Liver (tissue), 9 donors: ENCODE measurements around the gene CBX4. TPM values are rescaled to one million over a fixed set of nuclear protein-coding genes. Genes with fewer than 3 reads are reported as not detected.

Experiments
- DNase-seq: peaks from one replicate; pipeline ENCODE4 v3.0.0-alpha.2; 2017; ENCODE audit warnings: low spot score
- H3K27ac ChIP-seq, 2 donors: one replicate each; pipeline ENCODE4 v1.7.0; 2013; ENCODE audit warnings: inconsistent platforms in 2 of 2, low read length in 2 of 2, control low read depth in 1 of 2, low read depth in 1 of 2, mild to moderate bottlenecking in 1 of 2
- H3K27me3 ChIP-seq, 4 donors: one replicate each; pipeline versions ENCODE4 v1.6.1 to v1.7.0; 2013; ENCODE audit warnings: low read length in 3 of 4, inconsistent platforms in 1 of 4, mild to moderate bottlenecking in 1 of 4, moderate library complexity in 1 of 4; ENCODE audit not compliant: control insufficient read depth in 4 of 4, insufficient read depth in 4 of 4
- H3K36me3 ChIP-seq, 4 donors: one replicate each; pipeline versions ENCODE4 v1.6.1 to v1.7.0; 2013; ENCODE audit warnings: low read length in 3 of 4, mild to moderate bottlenecking in 3 of 4, low read depth in 1 of 4, moderate library complexity in 1 of 4; ENCODE audit not compliant: control insufficient read depth in 4 of 4, insufficient read depth in 3 of 4
- H3K4me1 ChIP-seq, 4 donors: one replicate each; pipeline versions ENCODE4 v1.6.1 to v1.7.0; 2013; ENCODE audit warnings: low read length in 3 of 4, mild to moderate bottlenecking in 3 of 4, moderate library complexity in 1 of 4; ENCODE audit not compliant: control insufficient read depth in 4 of 4, insufficient read depth in 4 of 4
- H3K4me3 ChIP-seq, 3 donors: one replicate each; pipeline versions ENCODE4 v1.6.1 to v1.7.0; 2013; ENCODE audit warnings: low read length in 3 of 3, control low read depth in 1 of 3, low read depth in 1 of 3, mild to moderate bottlenecking in 1 of 3
- H3K9ac ChIP-seq, 2 donors: one replicate each; pipeline ENCODE4 v1.7.0; 2013; ENCODE audit warnings: low read length in 2 of 2, mild to moderate bottlenecking in 2 of 2, moderate library complexity in 2 of 2, control low read depth in 1 of 2, low read depth in 1 of 2
- H3K9me3 ChIP-seq, 4 donors: one replicate each; pipeline versions ENCODE4 v1.6.1 to v1.7.0; 2013; ENCODE audit warnings: low read length in 3 of 4; ENCODE audit not compliant: control insufficient read depth in 4 of 4
- EGR1 ChIP-seq, 2 donors: IDR thresholded peaks; 2 replicates each; pipeline ENCODE4 v1.6.1; 2016 to 2018; ENCODE audit warnings: antibody characterized with exemption in 2 of 2, low read depth in 2 of 2
- FOXA1 ChIP-seq: IDR thresholded peaks from 2 replicates; pipeline ENCODE4 v1.6.1; 2016; ENCODE audit warnings: antibody characterized with exemption
- FOXA2 ChIP-seq: IDR thresholded peaks from 2 replicates; pipeline ENCODE4 v1.6.1; 2016; ENCODE audit warnings: antibody characterized with exemption
- GABPA ChIP-seq, 2 donors: IDR thresholded peaks in 1 of 2; conservative IDR thresholded peaks in 1 of 2; 2 replicates each; pipeline ENCODE4 v1.6.1; 2016; ENCODE audit warnings: antibody characterized with exemption in 2 of 2, mild to moderate bottlenecking in 1 of 2, moderate library complexity in 1 of 2
- HNF4A ChIP-seq, 2 donors: conservative IDR thresholded peaks; 2 replicates each; pipeline ENCODE4 v1.6.1; 2016; ENCODE audit warnings: antibody characterized with exemption in 2 of 2, mild to moderate bottlenecking in 2 of 2
- HNF4G ChIP-seq: IDR thresholded peaks from 2 replicates; pipeline ENCODE4 v1.6.1; 2016; ENCODE audit warnings: antibody characterized with exemption
- JUND ChIP-seq, 2 donors: IDR thresholded peaks; 2 replicates each; pipeline ENCODE4 v1.6.1; 2016; ENCODE audit warnings: antibody characterized with exemption in 2 of 2
- NR2F2 ChIP-seq: IDR thresholded peaks from 2 replicates; pipeline ENCODE4 v1.6.1; 2016; ENCODE audit warnings: antibody characterized with exemption
- RAD21 ChIP-seq, 2 donors: IDR thresholded peaks; 2 replicates each; pipeline ENCODE4 v1.6.1; 2016; ENCODE audit warnings: antibody characterized with exemption in 2 of 2, mild to moderate bottlenecking in 2 of 2
- RXRA ChIP-seq, 2 donors: IDR thresholded peaks; 2 replicates each; pipeline ENCODE4 v1.6.1; 2017 to 2018; ENCODE audit warnings: antibody characterized with exemption in 2 of 2, mild to moderate bottlenecking in 1 of 2
- SP1 ChIP-seq: IDR thresholded peaks from 2 replicates; pipeline ENCODE4 v1.6.1; 2018; ENCODE audit warnings: antibody characterized with exemption, mild to moderate bottlenecking
- TAF1 ChIP-seq: conservative IDR thresholded peaks from 2 replicates; pipeline ENCODE4 v1.6.1; 2016; ENCODE audit warnings: antibody characterized with exemption, mild to moderate bottlenecking
- YY1 ChIP-seq: IDR thresholded peaks from 2 replicates; pipeline ENCODE4 v1.6.1; 2016; ENCODE audit warnings: antibody characterized with exemption, mild to moderate bottlenecking
- WGBS: extraction: QIAGEN DNeasy Blood & Tissue Kit; methylation state at CpG from one replicate; pipeline ENCODE4 v1.1.7; 2013; 5-methylcytosine and 5-hydroxymethylcytosine counted together
- polyA plus RNA-seq, 2 donors: library from polyadenylated mRNA; stranded (reverse) in 1 of 2; unstranded in 1 of 2; fragments of 200-250 nt in 1 of 2; fragments of >200 nt in 1 of 2; fragmentation: Nextera tagmentation in 1 of 2; extraction: Ambion mirVana in 1 of 2; gene quantifications; one replicate each; pipeline versions ENCODE4 v1.2.1 to v1.2.3, GENCODE V29; 2013 to 2015
- total RNA-seq, 2 donors: library from RNA; depleted of rRNA; stranded (reverse); fragments of >200 nt; gene quantifications; one replicate each; pipeline ENCODE4 v1.2.3, GENCODE V29; 2014
- TF ChIP-seq, protein P1 (sequence below): IDR thresholded peaks from 2 replicates; pipeline ENCODE4 v1.6.1; 2016; ENCODE audit warnings: antibody characterized with exemption
- TF ChIP-seq, protein P2 (sequence below): fragments of 150-350 bp; IDR thresholded peaks from 2 replicates; pipeline ENCODE4 v1.5.1; 2017; ENCODE audit warnings: improper control_type of control experiment, low read depth, low read length; ENCODE audit not compliant: missing input control
- TF ChIP-seq, protein P3 (sequence below): IDR thresholded peaks from 2 replicates; pipeline ENCODE4 v1.6.1; 2016; ENCODE audit warnings: antibody characterized with exemption, mild to moderate bottlenecking
- TF ChIP-seq, protein P4 (sequence below): IDR thresholded peaks from 2 replicates; pipeline ENCODE4 v1.6.1; 2016; ENCODE audit warnings: antibody characterized with exemption
- TF ChIP-seq, protein P5 (sequence below): IDR thresholded peaks from 2 replicates; pipeline ENCODE4 v1.6.1; 2016; ENCODE audit warnings: antibody characterized with exemption
- donor health status: healthy.
- donor health status: healthy.
- donor health status: healthy.
- donor health status: healthy.
- donor health status: healthy.

CBX4 gene
- total and polyA plus RNA-seq, 4 donors = 4.8 to 8.9 (median 6.3) TPM

DNA sequence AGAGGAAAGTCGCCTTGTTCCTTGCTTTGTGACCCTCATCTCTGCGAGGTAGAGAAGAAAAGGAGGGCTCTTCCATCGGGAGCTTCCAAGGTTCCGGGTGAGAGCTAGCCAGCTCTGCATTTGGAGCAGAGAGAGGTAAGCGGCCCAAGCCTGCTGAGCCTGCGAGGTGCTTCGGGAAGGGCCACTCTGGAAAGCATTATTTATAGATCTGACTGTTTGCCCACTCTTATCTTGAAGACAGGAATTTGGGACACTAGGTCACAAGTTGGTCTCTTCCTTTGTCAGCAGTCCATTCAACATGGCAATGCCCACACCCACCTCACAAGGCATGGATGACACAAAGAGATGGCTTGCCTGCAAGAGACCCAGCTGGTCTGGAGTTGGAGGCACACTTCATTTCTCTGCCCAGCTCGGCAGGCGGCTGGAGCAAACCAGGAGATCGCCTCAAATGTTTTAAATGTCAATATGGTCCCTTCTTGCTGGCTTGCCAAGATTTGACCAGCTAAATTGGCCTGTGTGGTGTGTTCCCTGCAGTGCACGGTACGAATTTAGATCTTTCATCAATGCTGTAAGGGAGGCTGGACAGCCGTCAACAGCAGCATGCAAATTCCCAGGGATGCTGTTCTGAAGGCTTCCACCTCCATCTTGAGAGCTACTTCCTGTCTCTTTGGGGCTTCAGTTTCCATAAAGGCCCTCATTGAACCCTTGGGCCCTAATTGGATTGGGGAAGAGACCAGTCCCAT lies 19.5 kb downstream of the CBX4 start:
- Histone ChIP-seq H3K9me3 (no peaks in the 10 kb centered on the region), H3K27ac (no peak overlapping the region), H3K27me3 (peaks cover 0 to 4% (median 0%) of the 10 kb centered on the region in 4 donors), H3K36me3 (no peaks in the 10 kb centered on the region), H3K4me1 (peaks cover 3 to 12% (median 8%) of the 10 kb centered on the region in 4 donors), H3K4me3 (no peak overlapping the region), H3K9ac (no peak overlapping the region)
- no peak for DNase-seq
- TF ChIP-seq, protein P1, sequence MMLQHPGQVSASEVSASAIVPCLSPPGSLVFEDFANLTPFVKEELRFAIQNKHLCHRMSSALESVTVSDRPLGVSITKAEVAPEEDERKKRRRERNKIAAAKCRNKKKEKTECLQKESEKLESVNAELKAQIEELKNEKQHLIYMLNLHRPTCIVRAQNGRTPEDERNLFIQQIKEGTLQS = no peak
- TF ChIP-seq FOXA2 (no peak), SP1 (no peak), RXRA (IDR thresholded peaks at IDR 0.05) (no peak), JUND (IDR thresholded peaks at IDR 0.05) (no peak), TAF1 (no peak), GABPA (IDR thresholded peaks at IDR 0.05 in 1 of 2, conservative IDR thresholded peaks at IDR 0.05 in 1 of 2) (no peak), EGR1 (IDR thresholded peaks at IDR 0.05; ENCODE audit: low read depth in 2 of 2) (no peak), FOXA1 (no peak), RAD21 (IDR thresholded peaks at IDR 0.05) (no peak), YY1 (no peak), HNF4A (conservative IDR thresholded peaks at IDR 0.05) (no peak), HNF4G (no peak), NR2F2 (no peak)
- TF ChIP-seq, protein P2, sequence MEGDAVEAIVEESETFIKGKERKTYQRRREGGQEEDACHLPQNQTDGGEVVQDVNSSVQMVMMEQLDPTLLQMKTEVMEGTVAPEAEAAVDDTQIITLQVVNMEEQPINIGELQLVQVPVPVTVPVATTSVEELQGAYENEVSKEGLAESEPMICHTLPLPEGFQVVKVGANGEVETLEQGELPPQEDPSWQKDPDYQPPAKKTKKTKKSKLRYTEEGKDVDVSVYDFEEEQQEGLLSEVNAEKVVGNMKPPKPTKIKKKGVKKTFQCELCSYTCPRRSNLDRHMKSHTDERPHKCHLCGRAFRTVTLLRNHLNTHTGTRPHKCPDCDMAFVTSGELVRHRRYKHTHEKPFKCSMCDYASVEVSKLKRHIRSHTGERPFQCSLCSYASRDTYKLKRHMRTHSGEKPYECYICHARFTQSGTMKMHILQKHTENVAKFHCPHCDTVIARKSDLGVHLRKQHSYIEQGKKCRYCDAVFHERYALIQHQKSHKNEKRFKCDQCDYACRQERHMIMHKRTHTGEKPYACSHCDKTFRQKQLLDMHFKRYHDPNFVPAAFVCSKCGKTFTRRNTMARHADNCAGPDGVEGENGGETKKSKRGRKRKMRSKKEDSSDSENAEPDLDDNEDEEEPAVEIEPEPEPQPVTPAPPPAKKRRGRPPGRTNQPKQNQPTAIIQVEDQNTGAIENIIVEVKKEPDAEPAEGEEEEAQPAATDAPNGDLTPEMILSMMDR = no peak
- TF ChIP-seq, protein P3, sequence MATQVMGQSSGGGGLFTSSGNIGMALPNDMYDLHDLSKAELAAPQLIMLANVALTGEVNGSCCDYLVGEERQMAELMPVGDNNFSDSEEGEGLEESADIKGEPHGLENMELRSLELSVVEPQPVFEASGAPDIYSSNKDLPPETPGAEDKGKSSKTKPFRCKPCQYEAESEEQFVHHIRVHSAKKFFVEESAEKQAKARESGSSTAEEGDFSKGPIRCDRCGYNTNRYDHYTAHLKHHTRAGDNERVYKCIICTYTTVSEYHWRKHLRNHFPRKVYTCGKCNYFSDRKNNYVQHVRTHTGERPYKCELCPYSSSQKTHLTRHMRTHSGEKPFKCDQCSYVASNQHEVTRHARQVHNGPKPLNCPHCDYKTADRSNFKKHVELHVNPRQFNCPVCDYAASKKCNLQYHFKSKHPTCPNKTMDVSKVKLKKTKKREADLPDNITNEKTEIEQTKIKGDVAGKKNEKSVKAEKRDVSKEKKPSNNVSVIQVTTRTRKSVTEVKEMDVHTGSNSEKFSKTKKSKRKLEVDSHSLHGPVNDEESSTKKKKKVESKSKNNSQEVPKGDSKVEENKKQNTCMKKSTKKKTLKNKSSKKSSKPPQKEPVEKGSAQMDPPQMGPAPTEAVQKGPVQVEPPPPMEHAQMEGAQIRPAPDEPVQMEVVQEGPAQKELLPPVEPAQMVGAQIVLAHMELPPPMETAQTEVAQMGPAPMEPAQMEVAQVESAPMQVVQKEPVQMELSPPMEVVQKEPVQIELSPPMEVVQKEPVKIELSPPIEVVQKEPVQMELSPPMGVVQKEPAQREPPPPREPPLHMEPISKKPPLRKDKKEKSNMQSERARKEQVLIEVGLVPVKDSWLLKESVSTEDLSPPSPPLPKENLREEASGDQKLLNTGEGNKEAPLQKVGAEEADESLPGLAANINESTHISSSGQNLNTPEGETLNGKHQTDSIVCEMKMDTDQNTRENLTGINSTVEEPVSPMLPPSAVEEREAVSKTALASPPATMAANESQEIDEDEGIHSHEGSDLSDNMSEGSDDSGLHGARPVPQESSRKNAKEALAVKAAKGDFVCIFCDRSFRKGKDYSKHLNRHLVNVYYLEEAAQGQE = no peak
- TF ChIP-seq, protein P4, sequence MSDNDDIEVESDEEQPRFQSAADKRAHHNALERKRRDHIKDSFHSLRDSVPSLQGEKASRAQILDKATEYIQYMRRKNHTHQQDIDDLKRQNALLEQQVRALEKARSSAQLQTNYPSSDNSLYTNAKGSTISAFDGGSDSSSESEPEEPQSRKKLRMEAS = no peak
- TF ChIP-seq, protein P5, sequence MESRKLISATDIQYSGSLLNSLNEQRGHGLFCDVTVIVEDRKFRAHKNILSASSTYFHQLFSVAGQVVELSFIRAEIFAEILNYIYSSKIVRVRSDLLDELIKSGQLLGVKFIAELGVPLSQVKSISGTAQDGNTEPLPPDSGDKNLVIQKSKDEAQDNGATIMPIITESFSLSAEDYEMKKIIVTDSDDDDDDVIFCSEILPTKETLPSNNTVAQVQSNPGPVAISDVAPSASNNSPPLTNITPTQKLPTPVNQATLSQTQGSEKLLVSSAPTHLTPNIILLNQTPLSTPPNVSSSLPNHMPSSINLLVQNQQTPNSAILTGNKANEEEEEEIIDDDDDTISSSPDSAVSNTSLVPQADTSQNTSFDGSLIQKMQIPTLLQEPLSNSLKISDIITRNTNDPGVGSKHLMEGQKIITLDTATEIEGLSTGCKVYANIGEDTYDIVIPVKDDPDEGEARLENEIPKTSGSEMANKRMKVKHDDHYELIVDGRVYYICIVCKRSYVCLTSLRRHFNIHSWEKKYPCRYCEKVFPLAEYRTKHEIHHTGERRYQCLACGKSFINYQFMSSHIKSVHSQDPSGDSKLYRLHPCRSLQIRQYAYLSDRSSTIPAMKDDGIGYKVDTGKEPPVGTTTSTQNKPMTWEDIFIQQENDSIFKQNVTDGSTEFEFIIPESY = no peak
- WGBS = 93% methylated on average over 13 of the region's 13 CpGs
